ACC112 (cell line): ENCODE measurements around the gene SUGCT.
"Not testable (repeated sequence)": the region's sequence is repeated elsewhere in the genome, so short reads cannot be mapped to it uniquely, and the experiment has no call there.

Source experiments
- H2AFZ ChIP-seq: fragments of 200-600 bp; sonication (generic); one replicate; pipeline ENCODE4 v1.6.0; 2017; ENCODE audit warnings: antibody characterized with exemption, low read length; ENCODE audit not compliant: unreplicated experiment
- H3K27ac ChIP-seq: fragments of 200-600 bp; sonication (generic); 2 replicates; pipeline ENCODE4 v1.5.1; 2014; ENCODE audit warnings: low read depth, mild to moderate bottlenecking, antibody characterized with exemption, low read length, moderate library complexity
- H3K27me3 ChIP-seq: fragments of 200-600 bp; sonication (generic); 2 replicates; pipeline ENCODE4 v1.6.1; 2014; ENCODE audit warnings: mild to moderate bottlenecking, antibody characterized with exemption, low read length, moderate library complexity, mixed read lengths; ENCODE audit not compliant: insufficient read depth
- H3K36me3 ChIP-seq: fragments of 200-600 bp; sonication (generic); 2 replicates; pipeline ENCODE4 v1.6.1; 2016; ENCODE audit warnings: mild to moderate bottlenecking, antibody characterized with exemption, low read length, moderate library complexity, mixed read lengths; ENCODE audit not compliant: insufficient read depth
- H3K4me1 ChIP-seq: fragments of 200-600 bp; sonication (generic); one replicate; pipeline ENCODE4 v1.6.1; 2016; ENCODE audit warnings: low read length, mixed read lengths; ENCODE audit not compliant: insufficient read depth, unreplicated experiment, control insufficient read depth
- H3K4me3 ChIP-seq: fragments of 200-600 bp; sonication (generic); 2 replicates; pipeline ENCODE4 v1.5.1; 2014; ENCODE audit warnings: mild to moderate bottlenecking, low read depth, low read length
- H3K79me2 ChIP-seq: fragments of 200-600 bp; sonication (generic); one replicate; pipeline ENCODE4 v1.6.0; 2016; ENCODE audit warnings: low read length; ENCODE audit not compliant: control insufficient read depth, unreplicated experiment, insufficient read depth

Gene SUGCT

GRCh38 chr7:40611095-40611871 lies 476.5 kb downstream of the SUGCT start:
- Histone ChIP-seq H2AFZ (no peak overlapping the region), H3K4me3 (no peak overlapping the region), H3K79me2 (no peaks in the 10 kb centered on the region)

GRCh38 chr7:40612298-40612697 lies 477.5 kb downstream of the SUGCT start:
- Histone ChIP-seq H3K79me2 (no peaks in the 10 kb centered on the region), H3K4me1 (no peaks in the 10 kb centered on the region), H3K27ac (no peak overlapping the region), H2AFZ (no peak overlapping the region), H3K27me3 (no peaks in the 10 kb centered on the region), H3K4me3 (no peak overlapping the region), H3K36me3 (no peaks in the 10 kb centered on the region)

More at GRCh38 chr7:40611095-40611871, 476.5 kb downstream of the SUGCT start:
- Histone ChIP-seq H3K36me3 (no peaks in the 10 kb centered on the region), H3K4me1 (no peaks in the 10 kb centered on the region), H3K27ac (no peak overlapping the region), H3K27me3 (no peaks in the 10 kb centered on the region)

- Histone ChIP-seq H3K27ac (no peak overlapping the region), H3K36me3 (no peaks in the 10 kb centered on the region), H3K4me1 (no peaks in the 10 kb centered on the region), H2AFZ (no peak overlapping the region), H3K4me3 (no peak overlapping the region), H3K79me2 (no peaks in the 10 kb centered on the region), H3K27me3 (no peaks in the 10 kb centered on the region)
These were observed 484.8 kb downstream of the SUGCT start for GRCh38 chr7:40619647-40620046.

- H3K79me2 ChIP-seq: no peaks in the 10 kb centered on the region
These were observed 486.8 kb downstream of the SUGCT start for GRCh38 chr7:40621592-40621998.

GRCh38 chr7:40622941-40623501 lies 488.2 kb downstream of the SUGCT start:
- Histone ChIP-seq H3K4me3 (no peak overlapping the region), H3K27me3 (no peaks in the 10 kb centered on the region), H3K36me3 (no peaks in the 10 kb centered on the region), H3K4me1 (no peaks in the 10 kb centered on the region), H2AFZ (no peak overlapping the region), H3K79me2 (no peaks in the 10 kb centered on the region), H3K27ac (no peak overlapping the region)

More at GRCh38 chr7:40621592-40621998, 486.8 kb downstream of the SUGCT start:
- no peaks in the 10 kb centered on the region for H3K27me3 ChIP-seq
- no peaks in the 10 kb centered on the region for H3K36me3 ChIP-seq
- H3K4me3 ChIP-seq: no peak overlapping the region
- H3K4me1 ChIP-seq: no peaks in the 10 kb centered on the region
- H3K27ac ChIP-seq: no peak overlapping the region
- H2AFZ ChIP-seq: no peak overlapping the region

- Histone ChIP-seq H3K79me2 (no peaks in the 10 kb centered on the region), H3K4me1 (no peaks in the 10 kb centered on the region), H3K27me3 (no peaks in the 10 kb centered on the region), H3K36me3 (no peaks in the 10 kb centered on the region), H3K27ac (no peak overlapping the region), H3K4me3 (no peak overlapping the region), H2AFZ (no peak overlapping the region)
These were observed 489.1 kb downstream of the SUGCT start for GRCh38 chr7:40623863-40624262.

- H3K27me3 ChIP-seq, H3K36me3 ChIP-seq, H2AFZ ChIP-seq, H3K79me2 ChIP-seq, H3K4me1 ChIP-seq, H3K27ac ChIP-seq, H3K4me3 ChIP-seq: not testable (repeated sequence)
These were observed 492.6 kb downstream of the SUGCT start for GRCh38 chr7:40627361-40627760.

- Histone ChIP-seq H3K4me3 (no peak overlapping the region), H3K4me1 (no peaks in the 10 kb centered on the region), H2AFZ (no peak overlapping the region), H3K36me3 (no peaks in the 10 kb centered on the region), H3K79me2 (no peaks in the 10 kb centered on the region), H3K27me3 (no peaks in the 10 kb centered on the region), H3K27ac (no peak overlapping the region)
These were observed 495.1 kb downstream of the SUGCT start for GRCh38 chr7:40629891-40630290.

GRCh38 chr7:40634118-40634517 lies 499.3 kb downstream of the SUGCT start:
- H3K27ac ChIP-seq: no peak overlapping the region
- H3K4me1 ChIP-seq: no peaks in the 10 kb centered on the region
- H3K4me3 ChIP-seq: no peak overlapping the region
- no peak overlapping the region for H2AFZ ChIP-seq
- H3K36me3 ChIP-seq: no peaks in the 10 kb centered on the region
- H3K27me3 ChIP-seq: no peaks in the 10 kb centered on the region
- no peaks in the 10 kb centered on the region for H3K79me2 ChIP-seq

GRCh38 chr7:40638545-40639320 lies 503.9 kb downstream of the SUGCT start:
- no peaks in the 10 kb centered on the region for H3K36me3 ChIP-seq
- no peak overlapping the region for H3K4me3 ChIP-seq
- no peaks in the 10 kb centered on the region for H3K27me3 ChIP-seq
- no peaks in the 10 kb centered on the region for H3K79me2 ChIP-seq
- H3K27ac ChIP-seq: no peak overlapping the region
- H2AFZ ChIP-seq: no peak overlapping the region
- H3K4me1 ChIP-seq: no peaks in the 10 kb centered on the region
